Measurements from ENCODE around the gene TSPAN7.

The TSPAN7 gene

GRCh38 chrX:38649674-38650647 is 88.6 kb downstream of the TSPAN7 start:
- DNase-seq: no peak

- no peak for DNase-seq
Observed at GRCh38 chrX:38651625-38652601, 90.6 kb downstream of the TSPAN7 start.

GRCh38 chrX:38652934-38653442 is 91.6 kb downstream of the TSPAN7 start:
- no peak for DNase-seq

- no peak for DNase-seq
Observed at GRCh38 chrX:38654302-38654701, 93.0 kb downstream of the TSPAN7 start.

- no peak for DNase-seq
Observed at GRCh38 chrX:38656350-38656915, 95.1 kb downstream of the TSPAN7 start.

- DNase-seq: no peak
Observed at GRCh38 chrX:38657562-38657961, 96.2 kb downstream of the TSPAN7 start.

GRCh38 chrX:38660395-38661102 is 99.2 kb downstream of the TSPAN7 start:
- DNase-seq: no peak

- no peak for DNase-seq
Observed at GRCh38 chrX:38661103-38661441, 99.7 kb downstream of the TSPAN7 start.

GRCh38 chrX:38661561-38661960 is 100.2 kb downstream of the TSPAN7 start:
- DNase-seq: no peak

GRCh38 chrX:38662640-38663039 is 101.3 kb downstream of the TSPAN7 start:
- DNase-seq: no peak

GRCh38 chrX:38664285-38664684 is 102.9 kb downstream of the TSPAN7 start:
- DNase-seq: no peak

- no peak for DNase-seq
Observed at GRCh38 chrX:38666909-38667308, 105.6 kb downstream of the TSPAN7 start.

GRCh38 chrX:38668771-38669170 is 107.4 kb downstream of the TSPAN7 start:
- no peak for DNase-seq

- DNase-seq: no peak
Observed at GRCh38 chrX:38669428-38669827, 108.1 kb downstream of the TSPAN7 start.

GRCh38 chrX:38672646-38673045 is 111.3 kb downstream of the TSPAN7 start:
- DNase-seq: no peak

GRCh38 chrX:38675856-38676255 is 114.5 kb downstream of the TSPAN7 start:
- no peak for DNase-seq

GRCh38 chrX:38678183-38678582 is 116.8 kb downstream of the TSPAN7 start:
- no peak for DNase-seq

GRCh38 chrX:38678821-38679220 is 117.5 kb downstream of the TSPAN7 start:
- DNase-seq: no peak

- DNase-seq: no peak
Observed at GRCh38 chrX:38679695-38680094, 118.4 kb downstream of the TSPAN7 start.

GRCh38 chrX:38682095-38682494 is 120.8 kb downstream of the TSPAN7 start:
- no peak for DNase-seq

- DNase-seq: no peak
Observed at GRCh38 chrX:38692961-38693360, 131.6 kb downstream of the TSPAN7 start.

- no peak for DNase-seq
Observed at GRCh38 chrX:38694394-38694793, 133.1 kb downstream of the TSPAN7 start.

All from activated T-cell treated with anti-CD3 and anti-CD28 coated beads for 4 hours (primary cell).